ENCODE results near the gene OSBPL2. TPM values are rescaled to one million over a fixed set of nuclear protein-coding genes. Genes with fewer than 3 reads are reported as not detected.

Gene OSBPL2
- total RNA-seq, 2 donors from 2014 or later = 46.7 to 50.3 TPM

GRCh38 chr20:62328684-62329388 is 90.5 kb downstream of the OSBPL2 start:
- H3K4me1 Mint-ChIP-seq = no peaks in the 10 kb centered on the region

GRCh38 chr20:62329389-62330377 is 91.4 kb downstream of the OSBPL2 start:
- Mint-ChIP-seq H3K4me3 (no peak overlapping the region), H3K36me3 (ENCODE audit: low read depth) (peaks cover 50% of the 10 kb centered on the region), H3K4me1 (no peaks in the 10 kb centered on the region), H3K9me3 (peaks cover 3% of the 10 kb centered on the region), H3K27ac (no peak overlapping the region), H3K27me3 (ENCODE audit: insufficient read depth) (no peaks in the 10 kb centered on the region)
- TF ChIP-seq CTCF (conservative IDR thresholded peaks at IDR 0.05) = no peak
- H3K4me3 ChIP-seq (ENCODE audit: low read length) = no peak overlapping the region
- no peaks in the 10 kb centered on the region for H3K4me1 ChIP-seq (ENCODE audit: control insufficient read depth, insufficient read depth, low read length)
- no peaks in the 10 kb centered on the region for H3K27me3 ChIP-seq (ENCODE audit: control insufficient read depth, insufficient read depth, low read length, poor library complexity, severe bottlenecking)
- no peaks in the 10 kb centered on the region for H3K9me3 ChIP-seq (ENCODE audit: control insufficient read depth, low read length)
- H3K9ac ChIP-seq (ENCODE audit: extremely low read depth, low read length, poor library complexity, severe bottlenecking) = no peak overlapping the region
- peaks cover 48% of the 10 kb centered on the region for H3K36me3 ChIP-seq (ENCODE audit: control insufficient read depth, insufficient read depth, low read length)
- 96% methylated on average over 30 to 37 of the region's 37 CpGs for WGBS, 2 experiments (ENCODE audit: insufficient coverage in 1 of 2, insufficient read length in 1 of 2)
- no peak overlapping the region for H3K27ac ChIP-seq (ENCODE audit: low read depth, low read length)
- no peak for DNase-seq

More at GRCh38 chr20:62328684-62329388, 90.5 kb downstream of the OSBPL2 start:
- peaks cover 3% of the 10 kb centered on the region for H3K9me3 Mint-ChIP-seq
- H3K27me3 Mint-ChIP-seq (ENCODE audit: insufficient read depth) = no peaks in the 10 kb centered on the region
- no peak overlapping the region for H3K27ac Mint-ChIP-seq
- no peaks in the 10 kb centered on the region for H3K4me1 ChIP-seq (ENCODE audit: control insufficient read depth, insufficient read depth, low read length)
- no peak for DNase-seq
- no peaks in the 10 kb centered on the region for H3K9me3 ChIP-seq (ENCODE audit: control insufficient read depth, low read length)
- no peak overlapping the region for H3K27ac ChIP-seq (ENCODE audit: low read depth, low read length)
- H3K4me3 ChIP-seq (ENCODE audit: low read length) = no peak overlapping the region
- peaks cover 57% of the 10 kb centered on the region for H3K36me3 Mint-ChIP-seq (ENCODE audit: low read depth)
- H3K4me3 Mint-ChIP-seq = no peak overlapping the region
- no peak overlapping the region for H3K9ac ChIP-seq (ENCODE audit: extremely low read depth, low read length, poor library complexity, severe bottlenecking)
- 94 to 96% methylated on average over 20 to 26 of the region's 26 CpGs for WGBS, 2 experiments (ENCODE audit: insufficient coverage in 1 of 2, insufficient read length in 1 of 2)
- H3K27me3 ChIP-seq (ENCODE audit: control insufficient read depth, insufficient read depth, low read length, poor library complexity, severe bottlenecking) = no peaks in the 10 kb centered on the region
- TF ChIP-seq CTCF (conservative IDR thresholded peaks at IDR 0.05) = no peak
- peaks cover 57% of the 10 kb centered on the region for H3K36me3 ChIP-seq (ENCODE audit: control insufficient read depth, insufficient read depth, low read length)

- no peak overlapping the region for H3K4me3 ChIP-seq (ENCODE audit: low read length)
- H3K9me3 ChIP-seq (ENCODE audit: control insufficient read depth, low read length) = no peaks in the 10 kb centered on the region
- no peaks in the 10 kb centered on the region for H3K27me3 ChIP-seq (ENCODE audit: control insufficient read depth, insufficient read depth, low read length, poor library complexity, severe bottlenecking)
- no peak overlapping the region for H3K4me3 Mint-ChIP-seq
- no peaks in the 10 kb centered on the region for H3K4me1 Mint-ChIP-seq
- 93 to 94% methylated on average over 16 to 37 of the region's 46 CpGs for WGBS, 2 experiments (ENCODE audit: insufficient coverage in 1 of 2, insufficient read length in 1 of 2)
- H3K27ac ChIP-seq (ENCODE audit: low read depth, low read length) = no peak overlapping the region
- H3K36me3 ChIP-seq (ENCODE audit: control insufficient read depth, insufficient read depth, low read length) = peaks cover 49% of the 10 kb centered on the region
- no peaks in the 10 kb centered on the region for H3K4me1 ChIP-seq (ENCODE audit: control insufficient read depth, insufficient read depth, low read length)
- no peak overlapping the region for H3K27ac Mint-ChIP-seq
- peaks cover 3% of the 10 kb centered on the region for H3K9me3 Mint-ChIP-seq
- no peak for DNase-seq
- H3K9ac ChIP-seq (ENCODE audit: extremely low read depth, low read length, poor library complexity, severe bottlenecking) = no peak overlapping the region
- peaks cover 39% of the 10 kb centered on the region for H3K36me3 Mint-ChIP-seq (ENCODE audit: low read depth)
- H3K27me3 Mint-ChIP-seq (ENCODE audit: insufficient read depth) = no peaks in the 10 kb centered on the region
- TF ChIP-seq CTCF (conservative IDR thresholded peaks at IDR 0.05) = no peak
Measured at GRCh38 chr20:62330576-62331317, 92.4 kb downstream of the OSBPL2 start.
